GM18861 (cell line): Measurements from ENCODE around the gene PARD6G.

Source experiments
- ATAC-seq: cut with Tn5 transposase; IDR thresholded peaks from one replicate; pipeline ENCODE4 v1.9.1; 2021; ENCODE audit not compliant: unreplicated experiment

PARD6G gene

GRCh38 chr18:80108739-80109675, 138.3 kb downstream of the PARD6G start, which contains the start of gene ADNP2:
ADNP2 (plus strand) TSS chr18:80109262; CDS start chr18:80117543, 8,281 bp downstream.
- ATAC-seq, result peak; percentile 34

- no peak for ATAC-seq
Observed at GRCh38 chr18:80108121-80108536, 139.2 kb downstream of the PARD6G start.

- no peak for ATAC-seq
Observed at GRCh38 chr18:80107426-80107825, 139.9 kb downstream of the PARD6G start.
